ENCODE measurements around the gene GNG4.

Gene GNG4

DNA sequence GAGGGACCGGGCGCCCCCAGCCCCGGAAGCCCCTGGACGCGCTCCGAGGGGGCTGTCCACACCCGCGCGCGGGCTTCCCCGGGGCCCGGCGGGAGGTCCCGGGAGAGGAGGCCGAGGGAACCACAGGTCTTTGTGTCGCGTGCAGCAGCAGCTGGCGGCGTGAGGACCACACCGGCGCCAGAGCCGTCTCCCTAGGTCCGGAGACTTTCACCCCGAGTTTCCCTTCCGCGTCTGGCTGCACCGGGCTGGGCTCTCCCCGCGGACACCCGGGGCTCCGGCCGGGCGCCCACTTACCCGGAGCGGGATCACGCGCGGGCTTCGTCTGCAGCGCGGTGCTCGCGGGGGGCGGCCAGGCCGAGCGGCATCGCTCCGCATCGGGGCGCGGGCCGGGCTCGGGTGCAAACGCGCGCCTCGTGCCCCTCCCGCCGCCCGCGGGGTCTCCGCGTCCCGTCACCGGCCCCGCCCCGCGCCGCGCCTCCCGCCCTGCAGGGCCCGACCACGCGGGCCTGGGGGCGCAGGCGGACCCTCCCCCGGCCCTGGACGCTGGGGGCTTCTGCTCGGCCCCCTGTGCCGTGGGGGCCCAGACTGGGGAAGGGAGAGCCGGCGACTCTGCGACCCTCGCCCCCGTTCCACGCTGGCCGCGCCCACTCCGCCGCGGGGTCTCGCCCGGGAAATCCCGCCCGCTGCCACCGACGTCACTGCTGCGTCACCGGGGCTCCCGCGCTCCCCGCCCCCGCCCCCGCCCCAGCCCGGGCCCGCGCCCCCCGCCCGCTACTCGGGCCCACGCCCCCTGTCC lies at the start of gene GNG4:
Gene GNG4 (minus strand): TSS at position 417 of the 796 bp plus-strand sequence. CDS start 65,946 bp downstream, outside the sequence.
- no peak for DNase-seq (ENCODE audit: low read depth)
- in situ Hi-C loops (cut with HindIII; ENCODE audit: low sequenced_read_pairs), result no loop called here
- TF ChIP-seq, protein P1, sequence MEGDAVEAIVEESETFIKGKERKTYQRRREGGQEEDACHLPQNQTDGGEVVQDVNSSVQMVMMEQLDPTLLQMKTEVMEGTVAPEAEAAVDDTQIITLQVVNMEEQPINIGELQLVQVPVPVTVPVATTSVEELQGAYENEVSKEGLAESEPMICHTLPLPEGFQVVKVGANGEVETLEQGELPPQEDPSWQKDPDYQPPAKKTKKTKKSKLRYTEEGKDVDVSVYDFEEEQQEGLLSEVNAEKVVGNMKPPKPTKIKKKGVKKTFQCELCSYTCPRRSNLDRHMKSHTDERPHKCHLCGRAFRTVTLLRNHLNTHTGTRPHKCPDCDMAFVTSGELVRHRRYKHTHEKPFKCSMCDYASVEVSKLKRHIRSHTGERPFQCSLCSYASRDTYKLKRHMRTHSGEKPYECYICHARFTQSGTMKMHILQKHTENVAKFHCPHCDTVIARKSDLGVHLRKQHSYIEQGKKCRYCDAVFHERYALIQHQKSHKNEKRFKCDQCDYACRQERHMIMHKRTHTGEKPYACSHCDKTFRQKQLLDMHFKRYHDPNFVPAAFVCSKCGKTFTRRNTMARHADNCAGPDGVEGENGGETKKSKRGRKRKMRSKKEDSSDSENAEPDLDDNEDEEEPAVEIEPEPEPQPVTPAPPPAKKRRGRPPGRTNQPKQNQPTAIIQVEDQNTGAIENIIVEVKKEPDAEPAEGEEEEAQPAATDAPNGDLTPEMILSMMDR (IDR thresholded peaks at IDR 0.05; ENCODE audit: low read depth, low read length, missing control alignments), result no peak
- H3K4me3 ChIP-seq (ENCODE audit: low read depth, low read length), result peak within 1 kb of the TSS; percentile 51

DNA sequence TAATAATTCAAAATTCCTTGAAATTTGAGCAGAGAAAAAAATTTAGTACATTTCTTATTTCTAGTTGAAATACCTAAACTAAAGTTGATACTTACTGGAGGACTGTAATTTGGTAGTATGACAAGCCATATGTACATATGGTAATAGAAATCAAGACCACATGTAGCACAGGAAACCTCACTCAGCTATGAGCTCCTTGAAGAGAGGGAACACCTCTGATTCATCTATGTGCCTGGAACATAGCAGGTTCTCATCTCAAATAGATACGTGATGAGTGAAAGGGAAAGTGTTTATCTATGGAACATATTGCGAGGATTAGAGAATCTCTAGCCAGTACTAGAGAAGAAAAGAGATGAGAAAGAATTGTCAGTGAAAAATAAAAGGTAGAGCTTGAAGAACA lies 47.9 kb upstream of the GNG4 start:
- in situ Hi-C loops (cut with HindIII; ENCODE audit: low sequenced_read_pairs), result no loop called here
- no peak for DNase-seq (ENCODE audit: low read depth)
- TF ChIP-seq, protein P1 (IDR thresholded peaks at IDR 0.05; ENCODE audit: low read depth, low read length, missing control alignments), result no peak
- no peak overlapping the region for H3K4me3 ChIP-seq (ENCODE audit: low read depth, low read length)

GRCh38 chr1:235689356-235689755 lies 39.8 kb upstream of the GNG4 start:
- DNase-seq (ENCODE audit: low read depth), result no peak
- in situ Hi-C loops (cut with HindIII; ENCODE audit: low sequenced_read_pairs), result no loop called here
- H3K4me3 ChIP-seq (ENCODE audit: low read depth, low read length), result no peak overlapping the region
- TF ChIP-seq, protein P1 (IDR thresholded peaks at IDR 0.05; ENCODE audit: low read depth, low read length, missing control alignments), result no peak

- in situ Hi-C loops (cut with HindIII; ENCODE audit: low sequenced_read_pairs), result no loop called here
- TF ChIP-seq, protein P1 (IDR thresholded peaks at IDR 0.05; ENCODE audit: low read depth, low read length, missing control alignments), result no peak
- DNase-seq (ENCODE audit: low read depth), result no peak
- H3K4me3 ChIP-seq (ENCODE audit: low read depth, low read length), result no peak overlapping the region
These were observed 38.5 kb upstream of the GNG4 start for GRCh38 chr1:235688096-235688495.

GRCh38 chr1:235683653-235684052 lies 34.1 kb upstream of the GNG4 start:
- TF ChIP-seq, protein P1 (IDR thresholded peaks at IDR 0.05; ENCODE audit: low read depth, low read length, missing control alignments), result no peak
- peak; percentile 4 for DNase-seq (ENCODE audit: low read depth)
- in situ Hi-C loops (cut with HindIII; ENCODE audit: low sequenced_read_pairs), result no loop called here
- no peak overlapping the region for H3K4me3 ChIP-seq (ENCODE audit: low read depth, low read length)

DNA sequence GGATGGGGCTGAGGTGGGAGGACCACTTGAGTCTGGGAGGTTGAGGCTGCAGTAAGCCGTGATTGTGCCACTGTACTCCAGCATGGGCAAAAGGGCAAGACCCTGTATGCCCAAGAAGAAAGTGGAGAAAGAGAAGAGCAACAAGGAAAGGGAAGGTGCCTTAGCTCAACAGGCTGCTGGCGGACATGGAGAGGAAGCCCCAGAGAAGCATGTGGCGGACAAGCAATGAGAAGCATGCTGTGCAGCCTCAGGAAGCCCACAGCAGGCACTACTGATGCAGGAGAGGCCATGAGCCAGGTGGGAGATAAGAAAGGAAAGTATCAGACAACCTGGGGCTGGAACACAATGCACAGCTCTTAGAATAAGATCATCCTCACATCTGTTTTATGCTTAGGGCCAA lies 32.6 kb upstream of the GNG4 start:
- no peak for DNase-seq (ENCODE audit: low read depth)
- TF ChIP-seq, protein P1 (IDR thresholded peaks at IDR 0.05; ENCODE audit: low read depth, low read length, missing control alignments), result no peak
- in situ Hi-C loops (cut with HindIII; ENCODE audit: low sequenced_read_pairs), result no loop called here
- no peak overlapping the region for H3K4me3 ChIP-seq (ENCODE audit: low read depth, low read length)

Measured in astrocyte of the cerebellum (primary cell).